HS-5 (cell line): ENCODE results near the gene KLC1.
A peak's percentile ranks its signal among the peaks of the same experiment; 100 is the strongest.

Source experiments
- DNase-seq: peaks from one replicate; pipeline ENCODE4 v3.0.0-alpha.2; 2012; ENCODE audit warnings: low read depth

Gene KLC1

GRCh38 chr14:103659631-103660030, 30.6 kb downstream of the KLC1 start:
- DNase-seq: no peak

DNA sequence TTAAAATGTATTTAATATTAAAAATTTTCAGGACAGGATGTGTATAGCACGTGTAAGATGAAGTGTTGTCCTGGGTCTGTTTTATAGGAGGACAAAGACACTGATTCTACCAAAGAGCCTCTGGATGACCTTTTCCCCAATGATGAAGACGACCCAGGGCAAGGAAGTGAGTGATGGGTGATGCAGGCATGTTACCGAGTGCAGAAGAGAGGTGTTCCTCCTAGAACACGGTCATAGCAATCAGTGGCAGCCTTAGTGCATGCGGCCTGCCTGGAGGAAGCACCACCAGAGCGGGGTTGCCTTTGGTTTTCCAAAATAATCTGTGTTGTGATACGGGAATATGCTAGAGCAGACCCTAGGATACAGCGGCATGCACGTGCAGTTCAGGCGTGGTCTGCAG, 33.0 kb downstream of the KLC1 start:
- DNase-seq: no peak

DNA sequence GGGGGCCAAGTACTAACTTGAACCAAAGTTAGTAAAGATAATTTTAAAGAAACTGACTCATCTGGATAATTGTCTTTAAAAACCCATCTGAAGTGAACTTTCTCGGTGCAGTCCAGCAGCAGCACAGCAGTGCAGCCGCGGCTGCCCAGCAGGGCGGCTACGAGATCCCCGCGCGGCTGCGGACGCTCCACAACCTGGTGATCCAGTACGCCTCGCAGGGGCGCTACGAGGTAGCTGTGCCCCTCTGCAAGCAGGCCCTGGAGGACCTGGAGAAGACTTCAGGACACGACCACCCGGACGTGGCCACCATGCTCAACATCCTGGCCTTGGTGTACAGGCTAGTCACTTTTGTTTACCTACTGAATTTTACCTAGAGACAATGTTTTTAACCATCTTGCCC, 33.6 kb downstream of the KLC1 start:
- DNase-seq: no peak

DNA sequence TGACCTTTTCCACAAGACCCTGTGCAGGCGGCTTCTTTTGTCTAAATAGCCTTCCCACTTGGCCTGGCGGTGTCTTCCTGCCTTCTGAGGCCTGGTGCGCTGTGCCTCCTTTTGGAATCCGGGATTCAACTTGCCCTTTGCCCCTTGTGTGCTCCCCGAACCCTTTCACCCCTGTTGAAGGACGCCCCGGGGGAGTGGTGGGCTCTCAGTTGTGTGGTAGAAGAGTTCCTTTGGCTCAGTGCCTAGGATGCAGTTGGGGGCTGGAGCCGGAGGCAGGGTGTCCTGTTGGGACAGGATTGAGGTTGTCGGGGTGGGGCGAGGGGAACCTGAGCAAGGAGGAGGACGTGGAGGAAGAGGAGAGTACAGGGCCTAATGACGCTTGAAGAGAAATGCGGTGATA, 34.5 kb downstream of the KLC1 start:
- DNase-seq: no peak

- no peak for DNase-seq
Measured at GRCh38 chr14:103667671-103668070, 38.7 kb downstream of the KLC1 start.

DNA sequence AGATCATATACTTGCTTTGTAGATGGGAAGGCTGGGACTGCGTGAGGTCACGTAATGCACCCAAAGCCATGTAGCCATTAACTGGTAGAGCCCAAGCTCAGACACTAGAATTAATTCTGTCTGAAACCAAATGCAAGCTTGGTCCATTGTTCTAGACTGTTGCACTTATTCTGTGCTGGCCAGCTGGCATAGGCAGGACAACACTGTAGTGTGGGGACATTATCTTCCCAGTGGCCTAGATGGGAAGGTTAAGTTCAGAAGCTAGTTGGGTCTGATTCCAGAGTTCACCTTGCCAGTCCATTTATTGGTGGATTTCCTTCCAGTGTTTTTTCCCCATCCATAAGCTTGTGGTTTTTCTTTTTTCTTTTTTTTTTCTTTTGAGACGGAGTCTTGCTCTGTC, 39.1 kb downstream of the KLC1 start:
- DNase-seq: no peak

GRCh38 chr14:103669370-103669769, 40.4 kb downstream of the KLC1 start:
- DNase-seq: no peak

DNA sequence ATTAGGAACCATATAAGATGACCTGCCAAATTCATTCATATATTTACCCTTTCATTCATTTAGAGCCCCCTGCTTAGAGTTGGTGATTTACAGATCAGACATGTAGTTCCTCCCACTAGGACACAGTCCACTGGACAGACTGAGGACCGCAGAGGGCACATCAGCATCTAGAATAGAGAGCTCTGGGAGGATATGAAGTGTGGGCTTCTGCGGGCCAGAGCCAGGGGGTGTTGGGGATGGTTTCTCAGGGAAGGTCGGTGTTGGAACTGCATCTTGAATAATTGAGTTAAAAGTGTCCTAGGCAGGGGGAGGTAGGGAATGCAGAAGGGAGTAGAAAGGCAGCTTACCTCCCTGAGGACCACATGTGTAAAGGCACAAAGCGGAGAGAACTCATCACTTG, 42.9 kb downstream of the KLC1 start:
- no peak for DNase-seq

- no peak for DNase-seq
Measured at GRCh38 chr14:103675957-103676356, 46.9 kb downstream of the KLC1 start.

- DNase-seq: no peak
Measured at GRCh38 chr14:103676881-103677675, 48.1 kb downstream of the KLC1 start.

DNA sequence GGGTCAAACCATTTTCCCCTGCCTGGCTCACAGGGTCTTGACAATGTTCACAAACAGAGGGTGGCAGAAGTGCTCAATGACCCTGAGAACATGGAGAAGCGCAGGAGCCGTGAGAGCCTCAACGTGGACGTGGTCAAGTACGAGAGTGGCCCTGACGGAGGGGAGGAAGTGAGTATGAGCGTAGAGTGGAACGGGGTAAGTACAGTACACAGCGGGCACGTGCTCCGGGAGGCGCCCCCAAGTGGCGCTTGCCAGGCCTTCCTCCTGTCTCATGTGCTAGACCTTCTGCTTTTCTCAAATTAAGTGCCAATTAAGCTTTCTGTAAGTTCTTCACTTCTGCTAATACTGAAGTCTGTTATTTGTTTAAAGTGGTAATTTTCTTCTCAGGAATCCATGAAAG, 50.3 kb downstream of the KLC1 start:
- no peak for DNase-seq

GRCh38 chr14:103680491-103681231, 51.6 kb downstream of the KLC1 start:
- no peak for DNase-seq

- no peak for DNase-seq
Measured at GRCh38 chr14:103683139-103683538, 54.1 kb downstream of the KLC1 start.

DNA sequence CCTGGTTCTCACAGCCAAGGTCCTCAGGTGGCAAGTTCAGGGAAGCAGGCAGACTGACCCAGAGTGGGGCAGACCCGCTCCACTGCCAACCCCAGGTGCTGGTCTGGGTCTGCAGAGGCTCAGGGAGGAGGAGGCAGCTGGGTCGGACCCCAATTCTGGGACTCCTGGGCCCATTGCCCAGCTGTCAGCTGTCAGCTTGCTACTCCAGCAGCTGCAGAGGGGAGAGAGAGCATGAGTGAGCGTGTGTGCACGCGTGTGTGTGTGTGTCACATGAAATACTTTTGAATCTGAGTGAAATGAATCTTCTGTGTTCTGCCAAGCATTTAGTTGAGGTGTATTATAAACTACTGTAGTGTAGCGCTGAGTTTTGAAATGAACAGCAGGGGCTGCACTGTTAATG, 55.5 kb downstream of the KLC1 start:
- no peak for DNase-seq

- DNase-seq: no peak
Measured at GRCh38 chr14:103684871-103685270, 55.9 kb downstream of the KLC1 start.

GRCh38 chr14:103685276-103686211, 56.5 kb downstream of the KLC1 start:
- no peak for DNase-seq

DNA sequence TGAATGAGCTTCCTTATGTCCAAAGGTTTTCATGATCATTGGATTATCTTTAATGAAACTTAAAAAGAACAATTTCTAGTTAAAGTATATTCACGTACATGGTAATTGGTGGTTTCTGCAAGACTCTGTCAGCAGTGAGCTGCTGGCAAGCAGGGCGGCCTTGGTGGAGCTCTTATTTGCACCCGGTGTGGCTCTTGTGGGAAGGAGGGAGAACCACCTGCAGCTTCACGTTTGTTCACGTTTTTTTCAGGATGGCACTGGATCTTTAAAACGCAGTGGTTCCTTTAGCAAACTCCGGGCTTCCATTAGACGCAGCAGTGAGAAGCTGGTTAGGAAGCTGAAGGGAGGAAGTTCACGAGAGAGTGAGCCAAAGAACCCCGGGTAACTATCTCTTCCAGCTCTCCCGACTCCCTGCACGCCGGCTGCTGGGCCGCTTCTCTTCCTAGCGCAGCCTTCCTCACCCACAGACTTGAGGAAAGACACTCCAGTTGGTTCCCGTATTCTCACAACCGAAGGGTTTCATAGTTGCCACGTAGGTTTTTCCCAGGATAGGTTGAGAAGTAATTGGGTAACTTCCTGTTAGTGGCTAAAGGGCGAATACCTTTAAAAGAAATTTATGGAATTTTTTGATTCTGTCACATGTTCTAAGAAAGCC, 57.9 kb downstream of the KLC1 start:
- DNase-seq: no peak

DNA sequence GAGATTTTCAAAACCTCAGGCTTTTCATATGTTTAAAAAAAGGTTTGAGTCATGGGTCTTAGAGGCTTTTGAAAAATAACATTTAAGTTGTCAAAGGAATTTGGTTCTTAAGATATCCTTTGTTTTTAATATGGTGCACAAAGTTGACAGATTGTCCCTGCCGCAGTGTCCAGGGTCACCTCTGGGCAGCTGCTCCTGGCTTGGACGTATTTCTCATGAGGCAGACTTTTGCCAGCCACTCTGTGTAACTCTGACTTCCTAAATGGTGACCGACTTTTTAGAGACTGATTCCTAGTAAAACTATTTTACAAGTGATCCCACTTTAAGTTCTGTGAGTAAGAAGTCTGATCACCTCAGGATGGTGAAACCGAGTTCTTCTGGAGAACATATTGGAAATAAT, 58.7 kb downstream of the KLC1 start:
- no peak for DNase-seq

GRCh38 chr14:103688441-103688840, 59.4 kb downstream of the KLC1 start:
- no peak for DNase-seq

- peak; percentile 16 for DNase-seq
Measured at GRCh38 chr14:103688906-103689902, 60.2 kb downstream of the KLC1 start.

DNA sequence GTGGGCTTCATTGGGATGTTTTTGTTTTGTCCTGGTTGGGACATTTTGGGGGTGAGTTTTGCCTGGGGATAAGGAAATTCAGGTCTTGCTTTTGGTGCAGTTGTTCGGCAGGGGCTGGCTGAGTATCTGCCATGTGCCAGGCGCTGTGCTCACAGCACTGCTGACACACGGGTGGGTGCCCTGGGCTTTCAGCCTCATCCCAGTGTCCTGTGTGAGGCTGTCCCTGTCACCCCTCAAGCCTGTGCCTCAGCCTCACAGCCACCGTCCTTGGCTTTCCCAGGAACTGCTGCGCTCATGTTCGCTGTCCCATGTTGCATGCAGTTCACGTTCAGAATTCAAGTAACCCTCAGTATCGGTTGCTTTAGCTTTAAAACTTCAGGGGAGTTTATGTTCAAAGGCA, 61.3 kb downstream of the KLC1 start:
- DNase-seq: no peak
